HEK293T (cell line): ENCODE measurements around the gene TNFRSF17.
"Not testable (repeated sequence)": the region's sequence is repeated elsewhere in the genome, so short reads cannot be mapped to it uniquely, and the experiment has no call there.

Experiments used
- BHLHE40 ChIP-seq: fragments of 450-650 bp; IDR thresholded peaks from 2 replicates; pipeline ENCODE4 v1.6.1; 2016; ENCODE audit warnings: mild to moderate bottlenecking, moderate library complexity, borderline replicate concordance
- ELF4 ChIP-seq: fragments of 450-650 bp; IDR thresholded peaks from 2 replicates; pipeline ENCODE4 v1.6.1; 2017; ENCODE audit warnings: antibody characterized with exemption
- FOXK2 ChIP-seq: fragments of 450-650 bp; IDR thresholded peaks from 2 replicates; pipeline ENCODE4 v1.6.1; 2016; ENCODE audit warnings: mild to moderate bottlenecking
- HDGF ChIP-seq: fragments of 450-650 bp; IDR thresholded peaks from 2 replicates; pipeline ENCODE4 v1.6.1; 2017; ENCODE audit warnings: antibody characterized with exemption, borderline replicate concordance
- L3MBTL2 ChIP-seq: fragments of 450-650 bp; conservative IDR thresholded peaks from 2 replicates; pipeline ENCODE4 v1.6.1; 2016; ENCODE audit warnings: mild to moderate bottlenecking
- LEF1 ChIP-seq: fragments of 450-650 bp; IDR thresholded peaks from 2 replicates; pipeline ENCODE4 v1.6.1; 2017; ENCODE audit warnings: mild to moderate bottlenecking, borderline replicate concordance
- NFRKB ChIP-seq: fragments of 450-650 bp; IDR thresholded peaks from 2 replicates; pipeline ENCODE4 v1.6.1; 2016; ENCODE audit warnings: mild to moderate bottlenecking, moderate library complexity
- PKNOX1 ChIP-seq: fragments of 450-650 bp; IDR thresholded peaks from 2 replicates; pipeline ENCODE4 v1.6.1; 2016
- SP1 ChIP-seq: fragments of 450-650 bp; IDR thresholded peaks from 2 replicates; pipeline ENCODE4 v1.6.1; 2017
- SUZ12 ChIP-seq: fragments of 450-650 bp; IDR thresholded peaks from 2 replicates; pipeline ENCODE4 v1.6.1; 2016; ENCODE audit warnings: mild to moderate bottlenecking
- ZNF384 ChIP-seq: fragments of 450-650 bp; IDR thresholded peaks from 2 replicates; pipeline ENCODE4 v1.6.1; 2016

- not testable (repeated sequence) for TF ChIP-seq LEF1, HDGF, SP1, BHLHE40, L3MBTL2, ZNF384, FOXK2, PKNOX1, NFRKB, SUZ12, ELF4
These were observed 5.3 kb downstream of the TNFRSF17 start for GRCh38 chr16:11970292-11970691.
